ENCODE measurements around the gene LGR6.
"Not testable (repeated sequence)": the region's sequence is repeated elsewhere in the genome, so short reads cannot be mapped to it uniquely, and the experiment has no call there.

Gene LGR6

GRCh38 chr1:202351725-202352124, 158.1 kb downstream of the LGR6 start:
- no peak overlapping the region for H3K27ac ChIP-seq (ENCODE audit: low read length)
- no peaks in the 10 kb centered on the region for H3K9me3 ChIP-seq (ENCODE audit: control insufficient read depth in 2 of 2, low read length in 2 of 2)
- no peaks in the 10 kb centered on the region for H3K36me3 ChIP-seq (ENCODE audit: control insufficient read depth in 2 of 2, insufficient read depth in 2 of 2, low read length in 2 of 2)
- no peak overlapping the region for H3K9ac ChIP-seq (ENCODE audit: low read length in 2 of 2)
- no peak overlapping the region for H3K4me3 ChIP-seq (ENCODE audit: low read length in 2 of 2)
- H3K4me1 ChIP-seq (ENCODE audit: control insufficient read depth, insufficient read depth, low read length), result peaks cover 4% of the 10 kb centered on the region
- H3K27me3 ChIP-seq (ENCODE audit: control insufficient read depth in 1 of 2, insufficient read depth in 2 of 2, low read length in 2 of 2), result no peaks in the 10 kb centered on the region

GRCh38 chr1:202352583-202353197, 159.1 kb downstream of the LGR6 start:
- not testable (repeated sequence) for H3K9ac ChIP-seq (ENCODE audit: low read length in 2 of 2); H3K27ac ChIP-seq (ENCODE audit: low read length); H3K4me3 ChIP-seq (ENCODE audit: low read length in 2 of 2); H3K36me3 ChIP-seq (ENCODE audit: control insufficient read depth in 2 of 2, insufficient read depth in 2 of 2, low read length in 2 of 2); H3K4me1 ChIP-seq (ENCODE audit: control insufficient read depth, insufficient read depth, low read length); H3K27me3 ChIP-seq (ENCODE audit: control insufficient read depth in 1 of 2, insufficient read depth in 2 of 2, low read length in 2 of 2); H3K9me3 ChIP-seq (ENCODE audit: control insufficient read depth in 2 of 2, low read length in 2 of 2)

- Histone ChIP-seq H3K27ac (ENCODE audit: low read length) (no peak overlapping the region), H3K9ac (ENCODE audit: low read length in 2 of 2) (no peak overlapping the region), H3K9me3 (ENCODE audit: control insufficient read depth in 2 of 2, low read length in 2 of 2) (no peaks in the 10 kb centered on the region), H3K4me3 (ENCODE audit: low read length in 2 of 2) (no peak overlapping the region), H3K4me1 (ENCODE audit: control insufficient read depth, insufficient read depth, low read length) (no peaks in the 10 kb centered on the region), H3K27me3 (ENCODE audit: control insufficient read depth in 1 of 2, insufficient read depth in 2 of 2, low read length in 2 of 2) (no peaks in the 10 kb centered on the region), H3K36me3 (ENCODE audit: control insufficient read depth in 2 of 2, insufficient read depth in 2 of 2, low read length in 2 of 2) (no peaks in the 10 kb centered on the region)
These were observed 162.4 kb downstream of the LGR6 start for GRCh38 chr1:202355944-202356553.

- no peaks in the 10 kb centered on the region for H3K9me3 ChIP-seq (ENCODE audit: control insufficient read depth in 2 of 2, low read length in 2 of 2)
These were observed 163.9 kb downstream of the LGR6 start for GRCh38 chr1:202357506-202357905.

GRCh38 chr1:202361224-202361623, 167.6 kb downstream of the LGR6 start:
- Histone ChIP-seq H3K4me1 (ENCODE audit: control insufficient read depth, insufficient read depth, low read length) (no peaks in the 10 kb centered on the region), H3K27ac (ENCODE audit: low read length) (no peak overlapping the region), H3K36me3 (ENCODE audit: control insufficient read depth in 2 of 2, insufficient read depth in 2 of 2, low read length in 2 of 2) (no peaks in the 10 kb centered on the region), H3K4me3 (ENCODE audit: low read length in 2 of 2) (no peak overlapping the region), H3K27me3 (ENCODE audit: control insufficient read depth in 1 of 2, insufficient read depth in 2 of 2, low read length in 2 of 2) (no peaks in the 10 kb centered on the region), H3K9me3 (ENCODE audit: control insufficient read depth in 2 of 2, low read length in 2 of 2) (no peaks in the 10 kb centered on the region), H3K9ac (ENCODE audit: low read length in 2 of 2) (no peak overlapping the region)

More at GRCh38 chr1:202357506-202357905, 163.9 kb downstream of the LGR6 start:
- H3K36me3 ChIP-seq (ENCODE audit: control insufficient read depth in 2 of 2, insufficient read depth in 2 of 2, low read length in 2 of 2), result no peaks in the 10 kb centered on the region
- no peak overlapping the region for H3K4me3 ChIP-seq (ENCODE audit: low read length in 2 of 2)
- H3K9ac ChIP-seq (ENCODE audit: low read length in 2 of 2), result no peak overlapping the region
- H3K27ac ChIP-seq (ENCODE audit: low read length), result no peak overlapping the region
- no peaks in the 10 kb centered on the region for H3K27me3 ChIP-seq (ENCODE audit: control insufficient read depth in 1 of 2, insufficient read depth in 2 of 2, low read length in 2 of 2)
- no peaks in the 10 kb centered on the region for H3K4me1 ChIP-seq (ENCODE audit: control insufficient read depth, insufficient read depth, low read length)

GRCh38 chr1:202361701-202362100, 168.1 kb downstream of the LGR6 start:
- Histone ChIP-seq H3K9ac (ENCODE audit: low read length in 2 of 2) (no peak overlapping the region), H3K36me3 (ENCODE audit: control insufficient read depth in 2 of 2, insufficient read depth in 2 of 2, low read length in 2 of 2) (no peaks in the 10 kb centered on the region), H3K4me1 (ENCODE audit: control insufficient read depth, insufficient read depth, low read length) (no peaks in the 10 kb centered on the region)

GRCh38 chr1:202362212-202362611, 168.6 kb downstream of the LGR6 start:
- Histone ChIP-seq H3K27me3 (ENCODE audit: control insufficient read depth in 1 of 2, insufficient read depth in 2 of 2, low read length in 2 of 2) (no peaks in the 10 kb centered on the region), H3K27ac (ENCODE audit: low read length) (no peak overlapping the region), H3K4me3 (ENCODE audit: low read length in 2 of 2) (no peak overlapping the region), H3K9me3 (ENCODE audit: control insufficient read depth in 2 of 2, low read length in 2 of 2) (no peaks in the 10 kb centered on the region), H3K9ac (ENCODE audit: low read length in 2 of 2) (no peak overlapping the region), H3K36me3 (ENCODE audit: control insufficient read depth in 2 of 2, insufficient read depth in 2 of 2, low read length in 2 of 2) (no peaks in the 10 kb centered on the region), H3K4me1 (ENCODE audit: control insufficient read depth, insufficient read depth, low read length) (no peaks in the 10 kb centered on the region)

More at GRCh38 chr1:202361701-202362100, 168.1 kb downstream of the LGR6 start:
- no peaks in the 10 kb centered on the region for H3K27me3 ChIP-seq (ENCODE audit: control insufficient read depth in 1 of 2, insufficient read depth in 2 of 2, low read length in 2 of 2)
- H3K27ac ChIP-seq (ENCODE audit: low read length), result no peak overlapping the region
- no peaks in the 10 kb centered on the region for H3K9me3 ChIP-seq (ENCODE audit: control insufficient read depth in 2 of 2, low read length in 2 of 2)
- no peak overlapping the region for H3K4me3 ChIP-seq (ENCODE audit: low read length in 2 of 2)

GRCh38 chr1:202365092-202365815, 171.7 kb downstream of the LGR6 start:
- no peak overlapping the region for H3K27ac ChIP-seq (ENCODE audit: low read length)
- H3K4me1 ChIP-seq (ENCODE audit: control insufficient read depth, insufficient read depth, low read length), result no peaks in the 10 kb centered on the region
- H3K4me3 ChIP-seq (ENCODE audit: low read length in 2 of 2), result no peak overlapping the region
- H3K9me3 ChIP-seq (ENCODE audit: control insufficient read depth in 2 of 2, low read length in 2 of 2), result no peaks in the 10 kb centered on the region
- H3K9ac ChIP-seq (ENCODE audit: low read length in 2 of 2), result no peak overlapping the region
- H3K36me3 ChIP-seq (ENCODE audit: control insufficient read depth in 2 of 2, insufficient read depth in 2 of 2, low read length in 2 of 2), result no peaks in the 10 kb centered on the region
- H3K27me3 ChIP-seq (ENCODE audit: control insufficient read depth in 1 of 2, insufficient read depth in 2 of 2, low read length in 2 of 2), result no peaks in the 10 kb centered on the region

GRCh38 chr1:202367271-202367670, 173.7 kb downstream of the LGR6 start:
- Histone ChIP-seq H3K4me1 (ENCODE audit: control insufficient read depth, insufficient read depth, low read length) (no peaks in the 10 kb centered on the region), H3K27me3 (ENCODE audit: control insufficient read depth in 1 of 2, insufficient read depth in 2 of 2, low read length in 2 of 2) (no peaks in the 10 kb centered on the region), H3K27ac (ENCODE audit: low read length) (no peak overlapping the region)

More at GRCh38 chr1:202367271-202367670, 173.7 kb downstream of the LGR6 start:
- Histone ChIP-seq H3K36me3 (ENCODE audit: control insufficient read depth in 2 of 2, insufficient read depth in 2 of 2, low read length in 2 of 2) (no peaks in the 10 kb centered on the region), H3K9me3 (ENCODE audit: control insufficient read depth in 2 of 2, low read length in 2 of 2) (no peaks in the 10 kb centered on the region), H3K9ac (ENCODE audit: low read length in 2 of 2) (no peak overlapping the region), H3K4me3 (ENCODE audit: low read length in 2 of 2) (no peak overlapping the region)
